SHP77 treated with DMSO at 0.1 percent for 48 hours (cell line): ENCODE measurements around the gene SAE1.
"Not testable (repeated sequence)": the region's sequence is repeated elsewhere in the genome, so short reads cannot be mapped to it uniquely, and the experiment has no call there.

ENCODE experiments used
- DNase-seq: peaks from one replicate; lab custom pipeline; 2025; lab: John Stamatoyannopoulos, UW

Gene SAE1

DNA sequence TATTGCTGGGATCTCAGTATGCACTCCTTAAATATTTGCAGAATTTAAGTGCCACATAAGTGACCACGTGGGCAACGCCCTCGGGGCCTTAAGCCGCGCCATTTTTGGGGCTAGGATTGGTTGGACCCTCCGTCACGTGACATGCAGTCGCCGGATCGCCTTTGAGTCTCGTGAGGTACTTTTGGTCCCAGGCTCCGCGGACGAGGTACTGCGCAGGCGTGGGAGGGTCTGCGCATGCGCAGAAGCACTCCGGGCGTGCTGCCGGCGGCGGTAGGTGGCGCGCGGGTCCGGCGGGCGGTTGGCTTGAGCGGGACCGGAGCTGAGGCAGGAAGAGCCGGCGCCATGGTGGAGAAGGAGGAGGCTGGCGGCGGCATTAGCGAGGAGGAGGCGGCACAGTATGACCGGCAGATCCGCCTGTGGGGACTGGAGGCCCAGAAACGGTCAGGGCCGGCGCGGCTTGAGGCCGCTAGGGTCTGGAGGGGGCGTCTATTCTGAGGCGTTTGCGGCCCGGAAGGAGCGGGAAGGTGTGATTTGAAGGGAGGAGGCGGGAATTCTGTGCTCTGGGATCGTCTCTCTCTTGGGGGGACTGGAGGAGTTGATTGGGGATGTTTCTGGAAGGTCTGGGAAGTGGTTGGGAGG, at the start of gene SAE1:
Gene SAE1, plus strand, starts transcription at position 247 of the 639 bp plus-strand sequence. Its CDS starts 96 bp downstream, at position 343.
- peak; percentile 94 for DNase-seq

DNA sequence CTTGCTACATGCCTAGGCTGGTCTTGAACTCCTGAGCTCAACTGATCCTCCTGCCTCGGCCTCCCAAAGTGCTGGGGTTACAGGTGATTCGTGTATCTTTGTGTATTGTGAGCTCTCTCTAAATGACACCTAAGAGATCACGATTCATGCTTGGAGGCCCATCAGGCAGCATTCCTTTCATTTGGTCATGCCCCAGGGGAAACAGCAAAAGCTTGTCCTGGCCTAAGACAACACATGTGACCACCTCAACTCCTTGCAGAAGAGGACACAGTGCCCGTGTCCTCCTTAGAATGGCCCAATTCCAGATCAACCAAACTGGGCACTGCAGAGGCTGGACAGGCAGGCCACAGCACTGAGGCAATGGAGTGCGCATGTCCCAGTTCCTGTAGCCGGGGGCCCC, 49.5 kb upstream of the SAE1 start:
- no peak for DNase-seq

DNA sequence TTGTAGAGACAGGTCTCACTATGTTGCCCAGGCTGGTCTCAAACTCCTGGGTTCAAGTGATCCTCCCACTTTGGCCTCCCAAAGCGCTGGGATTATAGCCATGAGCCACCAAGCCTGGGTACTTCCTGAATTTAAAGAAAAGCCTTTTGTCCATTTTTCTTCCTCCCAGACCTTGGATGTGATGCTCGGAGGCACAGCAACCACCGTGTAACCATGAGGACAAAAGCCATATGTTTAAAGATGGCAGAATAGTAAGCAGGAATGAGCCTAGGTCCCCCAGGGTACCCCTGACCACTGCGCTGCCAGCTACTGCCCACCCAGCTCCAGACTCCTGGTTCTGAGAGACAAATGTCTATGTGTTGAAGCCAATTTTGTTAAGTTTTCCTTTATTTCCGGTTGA, 48.1 kb upstream of the SAE1 start:
- DNase-seq: no peak

DNA sequence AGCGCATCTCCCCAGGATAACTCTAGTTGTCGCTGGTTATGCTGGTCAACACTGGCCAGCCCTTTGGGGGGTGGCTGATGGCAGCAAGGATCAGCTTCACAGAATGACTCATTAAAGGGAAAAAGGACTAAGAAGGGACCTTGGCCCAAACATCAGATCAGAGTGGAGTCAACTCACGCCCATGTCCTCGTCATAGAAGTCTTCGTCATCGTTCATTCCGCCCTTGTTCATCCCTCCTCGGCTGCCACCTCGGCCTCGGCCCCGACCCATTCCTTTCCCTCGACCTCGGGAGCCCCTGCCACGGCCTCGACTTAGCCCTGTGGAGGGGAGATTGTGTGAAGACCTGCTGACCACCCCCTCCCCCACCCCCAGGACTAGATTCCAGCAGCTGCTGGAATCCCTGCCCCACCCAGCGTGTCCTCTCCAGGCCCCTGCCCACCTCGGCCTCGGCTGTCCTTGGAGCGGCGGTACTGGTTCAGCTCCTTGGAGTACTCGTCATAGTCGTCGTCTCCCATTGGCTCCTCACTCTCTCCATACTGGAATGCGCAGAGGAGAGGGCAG, 45.7 kb upstream of the SAE1 start:
- no peak for DNase-seq

DNA sequence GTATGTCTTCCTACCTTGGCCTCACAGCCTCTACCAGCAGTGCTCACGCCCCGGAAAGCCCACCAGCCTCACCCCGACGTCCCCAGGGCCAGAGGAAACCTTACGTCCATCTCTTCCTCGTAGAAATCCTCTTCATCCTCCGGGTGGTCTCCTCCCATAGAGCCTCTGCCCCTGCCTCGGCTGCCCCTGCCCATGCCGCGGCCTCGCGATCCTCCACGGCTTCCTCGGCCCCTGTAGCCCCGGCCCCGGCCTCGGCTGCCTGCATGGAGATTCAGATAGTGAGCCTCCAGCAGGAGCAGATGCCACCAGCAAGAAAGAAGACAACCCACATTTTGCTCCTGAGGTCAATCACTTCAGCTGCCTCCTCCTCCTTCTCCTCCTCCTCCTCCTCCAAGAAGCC, 44.4 kb upstream of the SAE1 start:
- DNase-seq: no peak

DNA sequence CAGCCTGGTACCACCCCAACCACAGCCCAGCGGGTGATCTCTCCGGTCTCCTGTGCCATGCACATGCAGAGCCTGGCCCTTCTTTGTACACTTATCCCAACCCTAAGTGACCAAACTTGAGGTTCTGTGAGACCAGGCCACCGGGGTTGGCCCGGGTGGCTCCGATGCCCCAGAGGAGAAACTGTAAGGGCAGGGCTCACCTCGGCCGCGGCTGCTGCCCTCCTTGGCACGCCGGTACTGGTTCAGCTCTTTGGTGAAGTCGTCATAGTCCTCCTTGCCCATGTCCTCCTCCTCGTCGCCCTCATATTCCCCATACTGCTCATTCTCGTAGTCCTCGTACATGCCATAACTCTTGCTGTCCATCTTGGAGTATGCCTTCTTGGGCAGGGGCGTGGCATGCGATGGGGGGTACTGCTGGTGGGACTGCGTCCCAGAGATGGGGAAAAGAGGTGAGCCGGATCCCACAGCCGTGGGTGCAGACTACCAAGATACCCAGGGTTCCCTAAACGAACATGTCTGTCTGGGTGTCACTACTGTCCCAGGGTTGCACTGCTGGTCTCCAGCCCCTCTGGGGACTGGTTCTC, 40.8 kb upstream of the SAE1 start:
- no peak for DNase-seq

DNA sequence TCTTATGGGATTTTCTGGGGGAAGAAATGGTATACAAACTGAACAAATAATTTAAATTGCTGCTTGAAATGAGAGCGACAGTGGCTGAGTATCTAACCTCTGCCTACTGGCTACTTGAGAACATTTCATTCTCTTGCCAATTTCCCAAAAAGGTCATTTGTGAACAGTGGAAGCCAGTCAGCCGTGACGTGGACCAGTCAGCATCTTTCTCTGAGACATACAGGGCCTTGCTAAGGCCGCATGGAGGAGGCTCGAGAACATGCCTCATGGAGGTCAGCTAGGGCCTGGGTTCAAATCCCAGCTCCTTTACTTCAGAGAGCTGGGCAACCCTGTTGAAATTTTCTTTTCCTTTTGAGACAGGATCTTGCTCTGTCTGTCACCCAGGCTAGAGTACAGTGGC, 37.4 kb upstream of the SAE1 start:
- no peak for DNase-seq

DNA sequence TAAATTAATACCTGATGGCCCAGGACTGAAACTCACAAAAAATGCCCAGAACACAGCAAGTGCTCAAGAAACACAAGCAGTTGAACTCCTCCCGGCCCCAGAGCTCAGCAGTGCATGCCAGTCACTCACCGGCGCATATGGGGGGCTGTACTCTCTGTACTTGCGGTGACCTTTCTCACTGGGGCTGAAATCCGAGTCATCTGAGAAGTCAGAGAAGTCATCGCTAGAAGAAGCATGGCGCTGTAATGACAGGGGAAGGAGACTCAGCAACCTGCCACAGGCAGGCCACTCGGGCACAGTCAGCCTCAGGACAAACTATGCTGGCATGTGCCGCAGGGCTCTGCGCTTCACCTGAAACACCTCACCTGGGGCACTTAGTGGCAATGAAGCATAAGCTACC, 36.8 kb upstream of the SAE1 start:
- no peak for DNase-seq

DNA sequence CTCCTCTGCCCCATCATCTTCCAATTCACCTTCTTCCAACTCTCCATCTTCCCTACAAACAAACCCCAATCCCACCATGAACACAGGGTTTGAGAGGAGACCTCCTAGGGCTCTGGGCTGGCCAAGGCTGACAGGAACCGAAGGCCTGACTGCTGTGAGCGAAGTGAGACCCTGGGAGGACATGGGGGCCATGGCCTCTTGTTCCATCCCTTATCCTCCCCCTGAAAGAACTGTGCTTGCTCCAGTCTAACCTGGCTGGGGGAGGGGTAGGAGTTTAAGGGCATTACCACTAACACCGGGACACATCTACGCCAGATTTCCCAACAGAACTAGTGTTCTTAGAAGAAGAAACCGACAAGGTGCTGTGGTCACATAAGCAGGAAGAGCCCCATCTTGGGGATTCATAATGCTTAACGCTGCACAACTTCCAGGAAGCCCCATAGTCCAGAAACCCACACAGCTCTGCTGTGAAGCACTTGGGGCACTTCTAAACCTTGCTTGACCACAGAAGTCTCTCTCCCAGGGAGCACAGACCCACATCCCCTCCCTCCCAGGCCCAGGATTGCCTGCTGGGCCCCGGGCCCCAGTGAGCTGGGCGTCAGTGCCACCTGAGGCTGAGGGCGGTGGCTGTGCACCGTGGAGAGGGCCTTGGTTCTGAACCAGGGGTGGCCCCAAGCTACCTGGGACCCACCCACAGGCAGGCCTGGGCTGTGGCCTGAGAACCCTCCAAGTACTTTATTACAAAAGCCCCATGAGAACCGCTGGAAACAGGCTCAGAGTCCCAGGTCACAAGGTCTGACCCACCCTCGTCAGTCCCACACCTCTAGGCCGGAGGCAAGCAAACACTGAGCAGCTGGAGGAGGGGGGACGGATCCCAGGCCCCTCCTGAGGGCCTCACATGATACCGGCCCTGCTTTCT, 35.8 kb upstream of the SAE1 start:
- DNase-seq: no peak

DNA sequence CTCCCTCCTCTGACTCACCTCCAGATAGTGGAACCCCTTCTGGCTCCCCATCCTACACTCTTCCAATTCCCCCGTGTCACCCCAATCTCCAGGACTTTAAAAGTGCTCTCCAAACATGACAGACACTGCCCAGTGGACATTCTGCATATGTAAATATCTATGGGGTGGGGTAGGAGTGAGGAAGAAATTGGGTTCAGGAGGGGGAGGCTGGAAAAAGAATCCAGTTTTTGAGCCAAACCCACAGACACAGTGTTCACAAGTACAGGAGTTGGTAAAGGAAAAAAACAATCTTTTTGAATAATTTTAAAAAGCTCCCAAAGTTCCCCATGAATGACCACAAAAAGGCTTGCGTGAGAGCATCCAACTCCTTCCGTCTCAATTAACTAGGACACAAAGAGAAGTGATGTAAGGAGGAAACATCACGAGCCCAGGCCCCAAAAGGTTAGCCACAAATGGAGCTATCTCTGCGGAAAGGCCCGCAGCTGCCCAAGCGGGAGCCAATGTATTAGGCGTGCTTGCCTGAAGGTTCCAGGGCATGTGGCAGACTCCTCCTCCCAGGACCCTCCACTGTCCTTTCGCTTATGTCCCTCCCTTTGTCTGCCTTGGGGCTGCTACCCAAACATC, 35.0 kb upstream of the SAE1 start:
- DNase-seq: no peak

DNA sequence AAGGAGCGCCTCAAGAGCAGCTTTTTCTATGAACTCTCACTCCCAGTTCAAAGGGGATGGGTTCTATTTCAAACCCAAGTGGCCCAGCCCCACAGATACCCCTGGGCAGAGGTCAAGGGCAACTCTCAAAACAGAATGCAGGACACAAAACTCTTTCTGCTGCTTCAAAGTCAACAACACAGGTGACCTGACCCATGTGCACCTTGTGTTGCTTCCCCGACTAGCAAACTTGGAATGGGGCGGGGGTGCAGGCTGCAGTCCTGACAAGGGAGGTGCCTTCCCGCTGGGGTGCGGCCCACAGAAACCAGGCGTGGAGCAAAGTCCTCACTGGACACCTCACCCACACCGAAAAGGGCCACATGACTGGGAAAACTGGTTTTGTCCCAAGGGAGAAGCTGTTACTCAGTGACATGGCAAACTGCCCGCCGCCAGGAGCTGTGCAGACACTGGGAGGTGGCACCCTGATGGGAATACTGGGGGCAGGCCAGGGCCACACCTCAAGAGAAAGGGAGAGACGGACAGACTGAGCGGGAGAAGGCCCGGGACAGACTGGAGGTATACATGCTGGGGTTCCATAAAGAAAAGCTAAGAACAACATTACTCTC, 34.4 kb upstream of the SAE1 start:
- no peak for DNase-seq

DNA sequence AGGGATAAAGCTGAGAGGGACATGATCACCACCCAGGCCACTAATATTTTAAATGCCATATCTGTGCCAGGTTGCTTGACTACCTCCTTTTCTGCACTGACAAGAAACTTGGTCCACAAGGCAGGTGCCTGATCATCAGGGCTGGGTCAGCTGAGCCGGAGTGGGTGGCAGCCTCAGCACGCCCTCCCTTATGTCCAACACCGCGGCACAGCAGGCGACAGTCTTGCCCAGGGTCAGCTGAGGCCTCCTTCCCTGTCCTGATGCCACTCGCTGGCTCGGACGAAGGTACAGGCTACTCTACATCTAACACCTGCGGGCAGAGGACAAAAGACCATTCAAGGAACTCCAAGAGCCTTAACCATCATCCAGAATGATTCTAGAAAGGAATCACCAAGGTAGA, 33.9 kb upstream of the SAE1 start:
- DNase-seq: no peak

DNA sequence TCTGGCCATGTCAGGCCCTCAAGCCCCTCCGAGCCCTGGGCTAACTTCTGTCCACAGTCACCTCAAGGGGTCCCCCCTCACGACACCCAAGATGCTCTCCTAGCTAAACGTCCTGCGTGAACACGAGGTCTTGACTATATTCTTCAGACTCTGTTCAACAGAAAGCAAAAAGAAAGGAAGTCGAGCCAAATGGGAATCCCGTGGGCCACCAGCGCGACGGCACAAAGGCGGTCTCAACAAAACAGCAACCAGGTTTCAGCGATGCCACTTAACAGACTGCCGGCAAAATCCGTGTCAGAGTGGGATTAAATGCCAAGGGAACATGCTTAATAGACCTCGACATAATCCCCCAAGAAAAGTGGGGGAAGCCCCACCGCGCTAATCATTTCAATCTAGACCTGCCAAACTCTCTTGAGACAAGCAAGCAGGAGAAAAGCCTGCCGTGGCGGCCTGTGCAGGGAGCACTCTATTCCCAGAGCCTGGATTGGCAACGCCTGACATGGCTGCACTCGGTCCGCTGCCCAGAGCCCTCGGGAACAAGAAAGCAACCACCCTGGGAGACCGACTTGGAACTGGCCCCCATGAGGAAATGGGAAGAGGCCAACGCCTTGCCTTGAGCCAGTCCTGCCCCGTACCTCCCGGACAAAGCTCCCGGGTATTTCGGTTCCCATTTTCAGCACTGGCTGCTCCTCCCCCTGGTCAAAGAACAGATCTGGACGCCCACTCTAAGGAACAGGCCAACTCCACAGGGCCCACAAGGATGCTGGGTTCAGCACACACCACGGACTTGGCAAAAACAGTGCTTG, 33.0 kb upstream of the SAE1 start:
- no peak for DNase-seq

DNA sequence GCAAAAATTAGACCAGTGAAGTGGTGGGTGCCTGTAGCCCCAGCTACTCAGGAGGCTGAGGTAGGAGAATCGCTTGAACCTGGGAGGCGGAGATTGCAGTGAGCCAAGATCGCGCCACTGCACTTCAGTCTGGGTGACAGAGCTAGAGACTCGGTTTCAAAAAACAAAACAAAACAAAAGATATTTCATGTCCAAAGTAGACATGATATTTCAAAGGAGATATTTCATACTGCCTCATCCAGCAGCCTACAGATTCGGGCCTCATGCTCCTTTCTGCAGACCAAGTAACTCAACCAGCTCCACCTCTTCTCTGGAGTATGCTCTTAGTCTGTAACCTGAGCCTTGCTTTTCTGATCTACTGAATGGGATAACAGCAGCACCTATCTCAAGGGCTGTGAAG, 32.0 kb upstream of the SAE1 start:
- DNase-seq: no peak

DNA sequence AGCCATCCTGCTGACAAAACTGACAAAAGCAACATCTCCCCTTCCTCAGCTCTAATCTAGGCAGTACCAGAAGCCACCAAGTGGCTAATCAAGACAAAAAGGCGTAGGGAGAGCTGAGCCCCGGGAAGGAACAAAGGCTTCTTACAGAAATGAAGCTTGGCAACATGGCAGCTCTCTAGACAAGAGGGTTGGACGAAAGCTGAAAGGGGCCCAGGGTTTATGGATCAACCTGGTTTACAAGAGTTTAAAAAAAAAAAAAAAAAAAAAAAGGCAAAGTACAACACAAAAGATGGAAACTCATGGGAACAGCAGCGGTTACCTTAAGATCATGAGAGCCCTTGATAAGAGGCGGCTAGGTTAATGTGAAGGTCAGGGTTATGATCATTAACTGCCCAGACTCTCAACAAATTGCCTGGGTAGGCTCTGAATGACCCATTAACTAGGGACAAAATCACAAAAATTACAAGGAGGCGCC, 31.0 kb upstream of the SAE1 start:
- no peak for DNase-seq

DNA sequence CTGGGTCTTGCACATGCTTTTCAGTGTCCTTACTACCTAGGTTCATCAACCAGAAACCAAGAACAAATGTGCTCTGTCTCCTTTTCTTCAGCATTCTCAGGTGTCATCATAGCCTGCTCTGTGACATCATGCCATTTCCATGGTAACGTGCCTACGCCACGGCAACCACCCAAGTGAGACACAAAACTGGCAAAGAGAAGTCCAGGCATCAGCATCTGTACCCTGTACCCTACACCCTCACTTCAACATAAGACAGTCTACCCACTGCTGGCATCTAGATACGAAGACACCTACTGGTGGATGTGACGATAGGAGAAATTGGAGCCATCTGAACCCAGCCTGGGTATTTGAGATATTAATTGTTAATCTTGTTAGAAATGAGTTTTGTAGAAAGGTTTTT, 30.3 kb upstream of the SAE1 start:
- no peak for DNase-seq

DNA sequence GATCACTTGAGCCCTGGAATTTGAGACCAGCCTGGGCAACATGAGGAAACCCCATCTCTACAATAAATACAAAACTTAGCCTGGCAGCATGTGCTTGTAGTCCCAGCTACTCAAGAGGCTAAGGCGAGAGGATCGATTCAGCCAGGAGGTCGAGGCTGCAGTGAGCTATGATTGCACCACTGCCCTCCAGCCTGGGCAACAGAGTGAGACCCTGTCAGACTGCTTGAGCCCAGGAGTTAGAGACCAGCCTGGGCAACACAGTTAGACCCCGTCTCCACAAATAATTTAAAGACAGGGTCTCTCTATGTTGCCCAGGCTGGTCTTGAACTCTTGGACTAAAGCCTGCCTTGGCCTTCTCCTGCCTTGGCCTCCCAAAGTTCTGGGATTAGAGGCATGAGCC, 29.5 kb upstream of the SAE1 start:
- DNase-seq: not testable (repeated sequence)

DNA sequence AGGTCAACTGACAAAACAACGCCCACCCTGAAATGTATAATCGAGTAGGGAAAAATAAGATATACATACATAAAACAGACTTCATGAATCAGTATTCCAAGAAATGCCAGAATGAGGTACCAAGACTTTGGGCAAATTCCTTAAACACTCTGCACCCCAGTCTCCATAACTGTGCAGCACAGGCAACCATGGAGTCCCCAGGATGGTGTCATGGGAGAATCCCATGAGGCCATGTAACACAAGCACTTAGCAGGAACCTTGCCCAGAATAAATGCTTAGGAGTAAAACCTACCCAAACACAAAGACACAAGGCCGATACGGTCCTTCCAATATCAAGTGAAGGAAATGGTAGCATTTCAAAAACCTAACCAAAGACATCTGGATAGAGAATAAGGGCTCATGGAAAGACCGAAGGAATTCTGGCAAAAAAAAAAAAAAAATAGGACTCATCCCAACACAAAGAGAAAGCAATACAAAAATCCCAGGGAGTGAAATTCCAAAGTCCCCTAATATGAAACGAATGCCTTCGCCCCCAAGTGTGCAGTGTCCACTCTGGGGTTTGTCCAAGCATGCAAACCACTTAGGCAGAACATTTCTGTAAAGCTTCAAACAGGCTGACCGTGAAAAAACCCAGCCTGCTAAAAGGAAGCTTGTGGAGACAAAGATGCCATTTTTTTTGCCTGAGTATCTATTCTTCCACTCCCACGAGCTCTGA, 28.1 kb upstream of the SAE1 start:
- DNase-seq: no peak

DNA sequence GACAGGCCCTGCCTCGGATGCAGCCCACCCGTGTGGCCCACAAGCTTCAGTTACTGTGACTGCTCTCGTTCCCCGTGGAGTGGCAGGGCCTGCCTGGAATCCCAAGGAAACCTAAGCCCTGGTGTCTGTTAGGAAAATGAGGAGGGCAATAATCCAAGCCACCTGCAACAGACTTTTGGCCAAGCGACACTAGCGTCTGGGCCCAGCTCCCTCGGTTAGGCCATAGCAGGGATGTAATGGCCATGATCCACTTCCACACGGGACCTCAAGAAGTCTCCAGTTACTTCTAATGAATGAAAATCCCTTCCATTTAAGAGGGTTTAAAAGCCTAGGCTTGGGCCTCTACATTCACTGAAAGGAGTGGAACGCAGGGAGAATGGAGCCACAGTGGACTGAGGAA, 26.0 kb upstream of the SAE1 start:
- no peak for DNase-seq

DNA sequence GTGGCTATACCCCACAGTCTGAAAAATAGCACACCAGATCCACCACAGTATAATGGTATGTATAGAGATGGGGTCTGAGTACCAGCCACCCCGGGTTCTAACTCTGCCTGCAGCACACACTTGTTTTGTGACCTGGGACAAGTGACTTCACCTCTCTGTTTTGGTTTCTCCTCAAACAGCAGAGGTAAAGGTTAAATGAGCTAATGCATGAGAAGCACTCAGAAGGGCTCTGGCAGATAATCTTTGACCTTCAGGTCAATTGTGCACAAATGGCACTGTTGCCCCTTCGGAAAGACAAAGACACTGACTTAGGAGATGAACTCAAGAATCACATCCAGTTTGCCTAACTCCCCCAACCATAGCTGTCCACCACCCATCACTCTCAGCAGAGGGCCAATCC, 24.8 kb upstream of the SAE1 start:
- DNase-seq: no peak
